Tibial artery (tissue), 4 donors: Measurements from ENCODE around the gene COL4A4.

Experiments
- DNase-seq, 2 donors: peaks; one replicate each; pipeline ENCODE4 v3.0.0-alpha.2; 2019
- H3K27ac ChIP-seq, 2 donors: fragments of 200-600 bp; sonication (generic) in 1 of 2; 1 replicate in 1 of 2; 2 replicates in 1 of 2; pipeline ENCODE4 v1.5.1; 2018 to 2019; ENCODE audit warnings: mild to moderate bottlenecking in 1 of 2
- H3K27me3 ChIP-seq, 2 donors: fragments of 200-600 bp; sonication (generic) in 1 of 2; one replicate each; pipeline versions ENCODE4 v1.5.1 to v1.6.0; 2016 to 2019
- H3K36me3 ChIP-seq, 3 donors: fragments of 200-600 bp; sonication (generic) in 2 of 3; one replicate each; pipeline ENCODE4 v1.5.1; 2016 to 2019; ENCODE audit warnings: mild to moderate bottlenecking in 2 of 3
- H3K4me1 ChIP-seq, 4 donors: fragments of 200-600 bp; sonication (generic) in 2 of 4; 1 replicate in 3 of 4; 2 replicates in 1 of 4; pipeline ENCODE4 v1.5.1; 2016 to 2019
- H3K4me3 ChIP-seq, 2 donors: fragments of 200-600 bp; sonication (generic) in 1 of 2; 1 replicate in 1 of 2; 2 replicates in 1 of 2; pipeline ENCODE4 v1.5.1; 2018 to 2019; ENCODE audit warnings: mild to moderate bottlenecking in 2 of 2
- H3K9me3 ChIP-seq, 3 donors: fragments of 200-600 bp; sonication (generic) in 1 of 3; one replicate each; pipeline ENCODE4 v1.5.1; 2016 to 2019
- CTCF ChIP-seq, 2 experiments: fragments of 200-600 bp in 1 of 2; fragments of 450-650 bp in 1 of 2; IDR thresholded peaks; one replicate each; pipeline ENCODE4 v1.5.1; 2017 to 2019; ENCODE audit warnings: antibody characterized with exemption in 2 of 2, mild to moderate bottlenecking in 1 of 2, moderate library complexity in 1 of 2
- intact Hi-C: fragments of 100-400 bp; cut with DNase I; formaldehyde crosslinking; loops from one replicate; pipeline ENCODE4 v1.15.0; 2023; ENCODE audit warnings: low total_unique reads

The COL4A4 gene

DNA sequence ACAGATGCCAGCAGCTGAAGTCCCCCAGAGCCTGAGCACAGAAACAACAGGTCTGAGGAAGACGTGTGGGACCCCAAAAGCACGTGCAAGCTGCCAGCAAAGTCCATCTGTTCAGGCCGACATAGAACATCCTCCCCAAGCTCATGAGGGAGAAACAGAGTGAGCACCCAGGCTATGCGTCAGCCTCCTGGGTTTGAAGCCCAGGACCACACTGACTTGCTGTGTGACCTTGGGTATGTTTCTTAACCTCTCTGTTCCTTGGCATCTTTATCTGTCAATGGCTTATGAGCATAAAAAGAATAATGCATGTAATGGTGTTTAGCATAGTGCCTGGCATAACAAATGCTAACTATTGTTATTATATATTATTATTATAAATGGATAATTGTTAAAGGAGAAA lies 40.3 kb downstream of the COL4A4 start:
- TF ChIP-seq CTCF (IDR thresholded peaks at IDR 0.05): no peak
- Histone ChIP-seq H3K27ac (no peak overlapping the region), H3K9me3 (no peaks in the 10 kb centered on the region), H3K4me1 (no peaks in the 10 kb centered on the region), H3K36me3 (no peaks in the 10 kb centered on the region), H3K4me3 (no peak overlapping the region), H3K27me3 (peaks cover 0 to 2% of the 10 kb centered on the region in 2 donors)
- no peak for DNase-seq
- intact Hi-C loops: no loop called here

GRCh38 chr2:227118353-227118752 lies 45.7 kb downstream of the COL4A4 start:
- H3K9me3 ChIP-seq: no peaks in the 10 kb centered on the region
- H3K27ac ChIP-seq: no peak overlapping the region
- TF ChIP-seq CTCF (IDR thresholded peaks at IDR 0.05): no peak
- no peak overlapping the region for H3K4me3 ChIP-seq
- intact Hi-C loops: no loop called here
- no peaks in the 10 kb centered on the region for H3K36me3 ChIP-seq
- H3K27me3 ChIP-seq: no peaks in the 10 kb centered on the region
- H3K4me1 ChIP-seq: no peaks in the 10 kb centered on the region
- no peak for DNase-seq

DNA sequence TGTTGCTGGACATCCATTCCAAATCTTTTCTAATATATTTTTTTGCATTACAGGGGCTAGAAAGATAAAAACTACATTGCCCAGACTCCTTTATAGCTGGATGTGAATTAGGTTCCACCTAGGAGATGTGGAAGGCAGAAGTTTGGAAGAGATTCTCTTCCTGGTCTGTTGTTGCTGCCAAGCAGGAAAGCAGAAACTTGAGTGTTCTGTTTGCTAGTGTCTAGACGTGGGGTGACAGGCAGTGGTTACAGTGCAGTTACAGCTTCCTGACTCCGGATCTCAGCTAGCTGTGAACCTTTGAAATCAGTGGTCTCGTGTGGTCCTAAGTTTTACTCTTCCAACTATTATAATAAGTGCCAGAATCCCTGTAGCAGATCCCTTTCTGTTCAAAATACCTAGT lies 46.2 kb downstream of the COL4A4 start:
- no peak overlapping the region for H3K27ac ChIP-seq
- intact Hi-C loops: no loop called here
- TF ChIP-seq CTCF (IDR thresholded peaks at IDR 0.05): no peak

DNA sequence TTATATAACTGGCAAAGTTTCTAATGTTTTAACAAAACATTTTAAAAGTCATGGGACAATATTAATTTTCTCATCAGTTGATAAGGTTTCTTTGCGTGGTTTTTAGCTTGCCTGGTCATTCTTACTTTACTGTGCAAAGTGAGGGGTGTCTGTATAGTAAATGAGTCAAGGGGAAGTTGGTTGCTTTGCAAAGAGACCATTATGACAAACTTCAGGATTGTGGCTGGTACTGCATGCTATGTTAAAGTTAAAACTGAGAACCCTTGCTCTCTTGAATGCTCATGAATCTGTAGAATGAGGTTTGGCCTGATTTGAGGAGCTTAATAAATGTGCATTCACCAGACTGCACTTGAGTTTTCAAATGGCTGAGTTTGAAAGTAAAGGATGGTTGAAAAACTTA lies 47.0 kb downstream of the COL4A4 start:
- Histone ChIP-seq H3K4me3 (no peak overlapping the region), H3K4me1 (no peaks in the 10 kb centered on the region), H3K27ac (no peak overlapping the region), H3K36me3 (no peaks in the 10 kb centered on the region), H3K9me3 (no peaks in the 10 kb centered on the region), H3K27me3 (no peaks in the 10 kb centered on the region)
- intact Hi-C loops: no loop called here
- TF ChIP-seq CTCF (IDR thresholded peaks at IDR 0.05): no peak
- DNase-seq: no peak

More for the DNA sequence above, 46.2 kb downstream of the COL4A4 start:
- Histone ChIP-seq H3K36me3 (no peaks in the 10 kb centered on the region), H3K4me3 (no peak overlapping the region), H3K4me1 (no peaks in the 10 kb centered on the region), H3K27me3 (no peaks in the 10 kb centered on the region), H3K9me3 (no peaks in the 10 kb centered on the region)
- no peak for DNase-seq

- no peak for DNase-seq
- Histone ChIP-seq H3K4me1 (no peaks in the 10 kb centered on the region), H3K36me3 (no peaks in the 10 kb centered on the region), H3K27ac (no peak overlapping the region), H3K4me3 (no peak overlapping the region), H3K9me3 (no peaks in the 10 kb centered on the region), H3K27me3 (no peaks in the 10 kb centered on the region)
- intact Hi-C loops: no loop called here
- no peak for TF ChIP-seq CTCF (IDR thresholded peaks at IDR 0.05)
Measured at GRCh38 chr2:227115761-227116160, 48.2 kb downstream of the COL4A4 start.
